ENCODE results near the gene CELF1.

The CELF1 gene

GRCh38 chr11:47446833-47447232 is 106.1 kb downstream of the CELF1 start:
- Histone ChIP-seq H3K9ac (ENCODE audit: low read length) (no peak overlapping the region), H4K91ac (ENCODE audit: low read length) (no peak overlapping the region)
- 95% methylated on average over 9 of the region's 9 CpGs for WGBS

DNA sequence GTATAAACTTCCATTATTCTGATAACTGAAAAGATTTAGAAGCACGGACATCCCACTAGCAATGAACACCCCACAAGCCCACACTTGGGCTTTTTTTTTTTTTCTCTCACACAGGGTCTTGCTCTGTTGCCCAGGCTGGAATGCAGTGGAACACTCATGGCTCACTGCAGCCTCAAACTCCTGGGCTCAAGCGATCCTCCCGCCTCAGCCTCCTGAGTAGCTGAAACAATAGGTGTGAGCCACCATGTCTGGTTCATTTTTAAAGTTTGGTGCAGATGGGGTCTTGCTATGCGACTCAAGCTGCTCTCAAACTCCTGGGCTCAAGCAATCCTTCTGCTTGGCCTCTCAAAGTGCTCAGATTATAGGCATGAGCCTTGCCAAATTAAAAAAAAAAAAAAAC is 107.1 kb downstream of the CELF1 start:
- Histone ChIP-seq H3K4ac (ENCODE audit: low read depth in 1 of 2, low read length in 2 of 2) (no peak overlapping the region), H2BK120ac (ENCODE audit: low read depth, low read length) (no peak overlapping the region), H2BK5ac (ENCODE audit: low read depth, low read length, poor library complexity, severe bottlenecking) (no peak overlapping the region), H3K14ac (ENCODE audit: low read length in 2 of 2) (no peak overlapping the region), H3K27ac (ENCODE audit: low read length, poor library complexity, severe bottlenecking) (no peak overlapping the region), H2BK15ac (ENCODE audit: low read depth, poor library complexity, severe bottlenecking) (no peak overlapping the region), H2AFZ (ENCODE audit: low read depth, low read length) (no peak overlapping the region), H3K36me3 (ENCODE audit: control insufficient read depth in 1 of 2, insufficient read depth in 2 of 2, low read depth in 1 of 2, low read length in 2 of 2) (peaks cover 5 to 34% of the 10 kb centered on the region in 2 experiments), H3K9ac (ENCODE audit: low read length) (no peak overlapping the region), H3K23ac (ENCODE audit: low read length in 2 of 2) (no peak overlapping the region), H4K8ac (ENCODE audit: low read length) (no peak overlapping the region), H3K4me1 (ENCODE audit: control insufficient read depth, insufficient read depth, low read depth, low read length) (peaks cover 3% of the 10 kb centered on the region), H2BK12ac (ENCODE audit: low read length in 2 of 2) (no peak overlapping the region), H3K4me2 (ENCODE audit: low read length, poor library complexity, severe bottlenecking) (no peak overlapping the region), H3K4me3 (ENCODE audit: insufficient read depth in 1 of 2, low read depth in 1 of 2, low read length in 2 of 2) (no peak overlapping the region), H4K91ac (ENCODE audit: low read length) (no peak overlapping the region), H3K18ac (ENCODE audit: low read depth in 1 of 2, low read length in 2 of 2) (no peak overlapping the region), H3K79me1 (replicated peaks; ENCODE audit: low read length, poor library complexity, severe bottlenecking) (no peaks in the 10 kb centered on the region), H3K27me3 (ENCODE audit: control insufficient read depth in 1 of 2, insufficient read depth in 1 of 2, low read length in 2 of 2) (no peaks in the 10 kb centered on the region), H3K9me3 (ENCODE audit: control insufficient read depth, low read length) (no peaks in the 10 kb centered on the region), H2AK5ac (ENCODE audit: low read length, severe bottlenecking) (no peak overlapping the region)
- 98% methylated on average over 4 of the region's 4 CpGs for WGBS
- DNase-seq, result no peak

More at GRCh38 chr11:47446833-47447232, 106.1 kb downstream of the CELF1 start:
- H2BK5ac ChIP-seq (ENCODE audit: low read depth, low read length, poor library complexity, severe bottlenecking), result no peak overlapping the region
- H2AK5ac ChIP-seq (ENCODE audit: low read length, severe bottlenecking), result no peak overlapping the region
- no peak overlapping the region for H3K23ac ChIP-seq (ENCODE audit: low read length in 2 of 2)
- no peak overlapping the region for H3K4me3 ChIP-seq (ENCODE audit: insufficient read depth in 1 of 2, low read depth in 1 of 2, low read length in 2 of 2)
- no peak overlapping the region for H2AFZ ChIP-seq (ENCODE audit: low read depth, low read length)
- H3K36me3 ChIP-seq (ENCODE audit: control insufficient read depth in 1 of 2, insufficient read depth in 2 of 2, low read depth in 1 of 2, low read length in 2 of 2), result peaks cover 5 to 24% of the 10 kb centered on the region in 2 experiments
- H3K27me3 ChIP-seq (ENCODE audit: control insufficient read depth in 1 of 2, insufficient read depth in 1 of 2, low read length in 2 of 2), result no peaks in the 10 kb centered on the region
- no peak overlapping the region for H2BK15ac ChIP-seq (ENCODE audit: low read depth, poor library complexity, severe bottlenecking)
- no peak overlapping the region for H4K8ac ChIP-seq (ENCODE audit: low read length)
- H3K79me1 ChIP-seq (replicated peaks; ENCODE audit: low read length, poor library complexity, severe bottlenecking), result no peaks in the 10 kb centered on the region
- no peaks in the 10 kb centered on the region for H3K9me3 ChIP-seq (ENCODE audit: control insufficient read depth, low read length)
- H2BK12ac ChIP-seq (ENCODE audit: low read length in 2 of 2), result no peak overlapping the region
- no peak overlapping the region for H3K14ac ChIP-seq (ENCODE audit: low read length in 2 of 2)
- no peak for DNase-seq
- no peak overlapping the region for H3K4me2 ChIP-seq (ENCODE audit: low read length, poor library complexity, severe bottlenecking)
- no peak overlapping the region for H2BK120ac ChIP-seq (ENCODE audit: low read depth, low read length)
- H3K27ac ChIP-seq (ENCODE audit: low read length, poor library complexity, severe bottlenecking), result no peak overlapping the region
- no peak overlapping the region for H3K4ac ChIP-seq (ENCODE audit: low read depth in 1 of 2, low read length in 2 of 2)
- no peak overlapping the region for H3K18ac ChIP-seq (ENCODE audit: low read depth in 1 of 2, low read length in 2 of 2)
- peaks cover 3% of the 10 kb centered on the region for H3K4me1 ChIP-seq (ENCODE audit: control insufficient read depth, insufficient read depth, low read depth, low read length)

DNA sequence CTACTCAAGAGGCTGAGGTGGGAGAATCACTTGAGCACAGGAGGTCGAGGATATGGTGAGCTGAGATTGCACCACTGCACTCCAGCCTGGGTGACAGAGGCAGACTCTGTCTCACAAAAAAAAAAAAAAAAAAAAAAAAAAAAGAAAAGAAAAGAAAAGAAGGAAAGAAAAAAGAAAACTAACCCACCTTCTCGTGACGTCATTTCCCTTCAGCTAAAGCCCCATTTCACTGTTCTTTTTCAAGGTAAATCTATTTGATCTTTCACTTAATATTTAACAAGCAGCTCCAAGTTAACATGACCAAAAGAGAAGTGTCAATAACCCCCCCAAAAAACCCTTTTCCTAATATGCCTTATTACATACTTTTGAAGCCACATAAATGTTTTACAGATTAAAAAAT is 109.1 kb downstream of the CELF1 start:
- no peaks in the 10 kb centered on the region for H3K27me3 ChIP-seq (ENCODE audit: control insufficient read depth in 1 of 2, insufficient read depth in 1 of 2, low read length in 2 of 2)
- H3K4ac ChIP-seq (ENCODE audit: low read depth in 1 of 2, low read length in 2 of 2), result no peak overlapping the region
- H2BK15ac ChIP-seq (ENCODE audit: low read depth, poor library complexity, severe bottlenecking), result no peak overlapping the region
- no peak overlapping the region for H2AFZ ChIP-seq (ENCODE audit: low read depth, low read length)
- H3K23ac ChIP-seq (ENCODE audit: low read length in 2 of 2), result no peak overlapping the region
- H3K4me2 ChIP-seq (ENCODE audit: low read length, poor library complexity, severe bottlenecking), result no peak overlapping the region
- no peak overlapping the region for H2AK5ac ChIP-seq (ENCODE audit: low read length, severe bottlenecking)
- no peaks in the 10 kb centered on the region for H3K79me1 ChIP-seq (replicated peaks; ENCODE audit: low read length, poor library complexity, severe bottlenecking)
- H4K91ac ChIP-seq (ENCODE audit: low read length), result no peak overlapping the region
- H3K18ac ChIP-seq (ENCODE audit: low read depth in 1 of 2, low read length in 2 of 2), result no peak overlapping the region
- no peak overlapping the region for H3K14ac ChIP-seq (ENCODE audit: low read length in 2 of 2)
- H3K4me3 ChIP-seq (ENCODE audit: insufficient read depth in 1 of 2, low read depth in 1 of 2, low read length in 2 of 2), result no peak overlapping the region
- H2BK12ac ChIP-seq (ENCODE audit: low read length in 2 of 2), result no peak overlapping the region
- H2BK5ac ChIP-seq (ENCODE audit: low read depth, low read length, poor library complexity, severe bottlenecking), result no peak overlapping the region
- H3K9ac ChIP-seq (ENCODE audit: low read length), result no peak overlapping the region
- H2BK120ac ChIP-seq (ENCODE audit: low read depth, low read length), result no peak overlapping the region
- no peaks in the 10 kb centered on the region for H3K9me3 ChIP-seq (ENCODE audit: control insufficient read depth, low read length)
- no peak overlapping the region for H4K8ac ChIP-seq (ENCODE audit: low read length)
- 100% methylated on average over 2 of the region's 3 CpGs for WGBS
- no peak overlapping the region for H3K27ac ChIP-seq (ENCODE audit: low read length, poor library complexity, severe bottlenecking)
- peaks cover 2% of the 10 kb centered on the region for H3K4me1 ChIP-seq (ENCODE audit: control insufficient read depth, insufficient read depth, low read depth, low read length)
- no peak for DNase-seq
- H3K36me3 ChIP-seq (ENCODE audit: control insufficient read depth in 1 of 2, insufficient read depth in 2 of 2, low read depth in 1 of 2, low read length in 2 of 2), result peaks cover 5 to 33% of the 10 kb centered on the region in 2 experiments

DNA sequence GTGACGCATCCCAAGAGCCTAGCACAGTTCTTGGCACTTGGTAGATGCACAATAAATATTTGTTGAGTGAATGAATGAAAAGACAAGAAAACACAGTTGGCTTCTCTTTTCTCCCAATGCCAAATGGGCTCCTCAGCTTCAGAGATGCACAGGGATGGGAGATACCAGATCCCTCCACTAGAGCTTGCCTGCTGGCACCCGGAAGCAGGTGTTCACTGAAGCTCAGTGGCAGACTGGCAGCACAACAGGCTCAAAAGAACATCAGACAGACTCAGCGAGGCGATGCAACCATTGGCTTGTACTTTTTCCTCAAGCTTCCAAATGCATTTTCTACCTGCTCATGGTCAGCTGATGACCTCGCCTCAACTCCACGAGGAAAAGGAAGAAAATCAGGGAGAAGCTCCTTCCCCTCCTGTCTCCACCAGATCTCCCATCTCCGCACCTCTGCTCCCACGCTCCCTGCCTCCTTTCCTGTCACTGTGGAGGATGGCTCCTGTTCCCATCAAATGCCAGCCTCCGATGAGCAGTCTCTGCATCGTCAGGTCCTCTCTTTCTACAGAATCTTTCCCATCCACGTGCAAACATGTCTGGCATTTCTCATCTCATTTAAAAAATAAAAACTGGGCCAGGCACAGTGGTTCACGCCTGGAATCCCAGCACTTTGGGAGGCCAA is 109.8 kb downstream of the CELF1 start:
- H3K18ac ChIP-seq (ENCODE audit: low read depth in 1 of 2, low read length in 2 of 2), result no peak overlapping the region
- no peak overlapping the region for H3K14ac ChIP-seq (ENCODE audit: low read length in 2 of 2)
- no peak overlapping the region for H3K23ac ChIP-seq (ENCODE audit: low read length in 2 of 2)
- H2BK12ac ChIP-seq (ENCODE audit: low read length in 2 of 2), result no peak overlapping the region
- H3K4me2 ChIP-seq (ENCODE audit: low read length, poor library complexity, severe bottlenecking), result no peak overlapping the region
- H4K8ac ChIP-seq (ENCODE audit: low read length), result no peak overlapping the region
- WGBS, result 89% methylated on average over 12 of the region's 12 CpGs
- no peak overlapping the region for H2BK5ac ChIP-seq (ENCODE audit: low read depth, low read length, poor library complexity, severe bottlenecking)
- no peak for DNase-seq
- H4K91ac ChIP-seq (ENCODE audit: low read length), result no peak overlapping the region
- H3K79me1 ChIP-seq (replicated peaks; ENCODE audit: low read length, poor library complexity, severe bottlenecking), result no peaks in the 10 kb centered on the region
- no peak overlapping the region for H2BK15ac ChIP-seq (ENCODE audit: low read depth, poor library complexity, severe bottlenecking)
- no peaks in the 10 kb centered on the region for H3K4me1 ChIP-seq (ENCODE audit: control insufficient read depth, insufficient read depth, low read depth, low read length)
- H3K4me3 ChIP-seq (ENCODE audit: insufficient read depth in 1 of 2, low read depth in 1 of 2, low read length in 2 of 2), result no peak overlapping the region
- no peak overlapping the region for H3K27ac ChIP-seq (ENCODE audit: low read length, poor library complexity, severe bottlenecking)
- no peak overlapping the region for H2AFZ ChIP-seq (ENCODE audit: low read depth, low read length)
- no peaks in the 10 kb centered on the region for H3K27me3 ChIP-seq (ENCODE audit: control insufficient read depth in 1 of 2, insufficient read depth in 1 of 2, low read length in 2 of 2)
- H3K9me3 ChIP-seq (ENCODE audit: control insufficient read depth, low read length), result no peaks in the 10 kb centered on the region
- no peak overlapping the region for H2AK5ac ChIP-seq (ENCODE audit: low read length, severe bottlenecking)
- H3K9ac ChIP-seq (ENCODE audit: low read length), result no peak overlapping the region
- H3K36me3 ChIP-seq (ENCODE audit: control insufficient read depth in 1 of 2, insufficient read depth in 2 of 2, low read depth in 1 of 2, low read length in 2 of 2), result peaks cover 5 to 30% of the 10 kb centered on the region in 2 experiments
- no peak overlapping the region for H3K4ac ChIP-seq (ENCODE audit: low read depth in 1 of 2, low read length in 2 of 2)
- no peak overlapping the region for H2BK120ac ChIP-seq (ENCODE audit: low read depth, low read length)

Measured in mesenchymal stem cell (in vitro differentiated cells and primary cell).